Stimulated activated CD4-positive, alpha-beta T cell treated with anti-CD3 and anti-CD28 coated beads, Interleukin-1b, Interleukin-23, amount 100 ng/mL, for 48 hours (primary cell): ENCODE measurements around the gene GABRA4.

Experiments used
- DNase-seq: peaks from one replicate; pipeline ENCODE4 v3.0.0-alpha.2; 2020

GABRA4 gene

DNA sequence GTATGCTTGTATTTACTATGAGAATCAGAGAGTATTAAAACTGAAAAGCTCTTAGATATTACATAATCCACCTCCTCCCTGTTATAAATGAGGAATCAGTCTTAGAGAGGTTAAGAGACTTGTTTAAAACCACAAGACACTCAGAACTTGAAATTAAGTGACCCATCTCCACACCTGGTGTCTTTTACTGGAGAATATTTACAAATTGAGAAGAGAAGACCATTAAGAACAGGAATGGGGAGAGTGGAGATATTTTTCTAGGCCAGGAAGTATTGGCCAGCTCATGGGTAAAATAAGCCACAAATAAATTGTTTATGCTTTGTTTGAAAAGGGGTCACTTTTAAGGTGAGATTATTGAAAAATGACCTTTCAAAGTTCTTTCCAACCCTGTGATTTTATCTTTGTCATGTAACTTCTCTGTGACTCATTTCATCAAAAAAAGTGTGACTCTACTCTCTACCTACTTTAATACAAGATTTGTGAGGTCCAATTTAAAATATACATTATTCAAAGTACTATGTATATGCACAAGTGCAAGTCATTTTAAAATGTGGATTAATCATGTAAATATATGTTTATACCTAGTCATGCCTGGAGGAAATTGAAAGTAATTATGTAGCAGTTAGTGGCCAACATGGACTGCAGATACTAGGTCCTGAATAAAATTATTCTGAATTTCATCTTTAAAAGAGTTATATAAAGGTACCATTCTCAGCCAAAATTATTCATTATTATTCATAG lies 68.4 kb downstream of the GABRA4 start:
- DNase-seq: no peak

DNA sequence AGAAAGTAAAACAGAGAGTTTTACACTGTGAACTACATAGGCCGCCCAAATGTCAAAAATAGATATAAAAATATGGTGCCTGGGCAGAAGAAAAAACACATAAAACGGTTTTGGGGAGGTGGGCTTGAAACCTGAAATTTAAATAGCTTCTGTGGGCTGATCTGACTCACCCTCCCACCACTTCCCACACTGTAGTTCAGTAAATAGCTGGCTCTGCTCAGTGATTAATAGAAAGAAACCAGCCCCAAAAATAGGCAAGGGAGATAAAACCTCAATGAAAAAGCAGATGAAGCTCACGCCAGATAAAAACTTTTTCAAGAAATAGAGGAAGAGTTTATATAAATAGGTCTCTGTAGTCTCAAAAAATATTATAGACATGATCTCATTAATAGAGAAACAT lies 71.2 kb downstream of the GABRA4 start:
- no peak for DNase-seq

DNA sequence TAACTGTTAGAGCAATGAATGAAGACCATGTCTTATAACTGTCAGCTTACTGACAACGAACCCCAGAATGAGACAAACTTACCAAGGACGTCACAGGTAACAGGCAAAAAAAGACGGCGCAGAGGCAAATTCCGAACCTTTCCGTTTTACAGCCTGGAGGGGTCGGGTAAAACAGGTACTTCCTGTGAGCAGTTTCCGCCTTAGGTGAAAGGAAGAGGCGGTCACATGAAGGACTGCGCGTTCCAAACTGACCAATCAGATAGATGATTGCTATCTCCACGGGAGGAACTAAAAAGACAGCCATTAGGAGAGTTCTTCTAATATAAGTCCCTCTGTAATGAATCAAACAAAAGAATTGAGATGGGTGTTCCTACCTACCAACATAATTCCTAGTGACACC lies 84.3 kb downstream of the GABRA4 start, which contains the start of gene COX7B2:
TSS of gene COX7B2 (minus strand) at position 168 of the 400 bp plus-strand sequence. CDS start 174,053 bp downstream, outside the sequence.
- no peak for DNase-seq

DNA sequence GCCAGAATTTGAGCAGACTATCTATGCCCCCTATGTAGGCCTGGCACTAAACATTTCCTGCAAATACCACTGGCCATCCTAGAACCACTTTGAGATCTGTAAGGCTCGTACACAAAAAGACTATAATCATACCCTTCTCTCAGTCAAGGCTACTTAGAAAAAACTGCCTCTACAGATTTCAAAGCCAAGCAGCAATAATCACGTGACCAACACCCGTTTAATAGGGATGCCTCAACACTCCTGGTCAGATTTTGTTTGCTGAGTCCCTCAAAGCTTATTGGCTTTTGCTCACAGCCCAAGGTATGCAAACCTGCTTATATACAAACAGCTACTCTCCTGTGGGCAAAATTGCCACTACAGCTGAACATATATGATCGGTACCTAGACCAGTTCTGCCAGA lies 85.2 kb downstream of the GABRA4 start:
- no peak for DNase-seq

DNA sequence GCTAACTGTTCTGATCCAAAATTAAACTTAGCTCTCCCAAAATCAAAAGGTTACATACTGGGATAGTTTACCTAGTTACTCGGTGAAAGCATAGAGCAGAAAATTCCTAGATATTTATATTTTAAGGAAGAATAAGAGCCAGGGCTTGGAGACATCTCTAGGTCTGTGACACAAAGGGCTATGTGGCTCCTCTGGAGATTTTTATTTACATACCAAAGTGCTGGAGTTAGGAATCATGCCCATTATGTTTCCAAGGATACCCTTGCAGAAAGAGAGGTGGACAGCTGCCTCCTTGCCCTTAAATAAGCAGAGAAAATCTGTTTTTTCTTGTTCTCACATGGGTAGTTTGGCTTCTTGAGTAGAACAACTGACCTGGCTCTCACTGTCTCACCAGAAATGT lies 93.3 kb downstream of the GABRA4 start:
- DNase-seq: no peak

DNA sequence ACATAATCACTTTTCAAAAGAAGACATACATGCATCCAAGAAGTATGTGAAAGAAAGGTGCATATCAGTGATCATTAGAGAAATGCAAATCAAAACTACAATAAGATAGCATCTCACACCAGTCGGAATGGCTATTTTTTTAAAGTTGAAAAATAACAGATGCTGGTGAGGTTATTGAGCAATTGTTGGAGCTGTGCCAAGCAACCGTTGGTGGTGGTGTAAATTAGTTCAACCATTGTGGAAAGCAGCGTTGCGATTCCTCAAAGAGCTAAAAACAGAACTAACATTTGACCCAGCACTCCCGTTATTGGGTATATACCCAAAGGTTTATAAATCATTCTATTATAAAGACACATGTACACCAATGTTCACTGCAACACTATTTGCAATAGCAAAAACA lies 98.6 kb downstream of the GABRA4 start:
- no peak for DNase-seq

DNA sequence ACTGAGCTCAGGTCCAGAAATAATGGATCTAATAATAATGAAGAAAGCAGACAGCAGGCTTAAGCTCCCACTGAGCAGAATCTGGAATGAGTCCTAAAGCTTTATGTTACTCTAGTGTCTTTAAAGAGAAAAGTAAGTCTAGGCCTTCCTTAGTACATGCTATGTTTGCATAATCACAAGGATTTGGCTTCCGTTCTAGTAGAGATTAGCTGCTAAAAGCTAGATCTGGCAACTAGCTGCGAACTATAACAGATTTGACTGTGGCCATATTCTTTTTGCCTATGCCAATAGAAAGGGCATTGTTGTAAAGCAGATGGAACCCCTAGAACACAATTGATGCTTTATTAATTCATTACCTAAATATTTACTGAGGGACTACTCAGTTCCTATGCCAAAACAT lies 103.3 kb downstream of the GABRA4 start:
- no peak for DNase-seq

DNA sequence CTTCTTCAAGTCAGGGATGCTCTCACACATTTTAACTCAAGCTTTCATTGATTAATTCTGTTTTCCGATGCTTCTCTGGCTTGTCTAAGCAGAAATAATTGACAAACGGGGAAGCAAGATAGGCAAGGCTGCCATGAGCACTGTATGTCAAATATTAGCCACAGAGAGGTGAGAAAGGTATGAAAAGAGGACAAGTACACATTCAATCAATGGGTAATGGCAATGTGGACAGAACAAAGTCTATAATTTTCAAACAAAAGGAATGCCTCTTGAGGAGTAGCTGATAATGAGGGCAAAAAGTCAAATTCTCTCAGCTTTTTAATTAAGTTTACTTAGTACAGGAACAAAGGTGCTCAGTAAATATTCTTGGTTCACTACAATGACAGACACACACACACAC lies 104.0 kb downstream of the GABRA4 start:
- DNase-seq: no peak

DNA sequence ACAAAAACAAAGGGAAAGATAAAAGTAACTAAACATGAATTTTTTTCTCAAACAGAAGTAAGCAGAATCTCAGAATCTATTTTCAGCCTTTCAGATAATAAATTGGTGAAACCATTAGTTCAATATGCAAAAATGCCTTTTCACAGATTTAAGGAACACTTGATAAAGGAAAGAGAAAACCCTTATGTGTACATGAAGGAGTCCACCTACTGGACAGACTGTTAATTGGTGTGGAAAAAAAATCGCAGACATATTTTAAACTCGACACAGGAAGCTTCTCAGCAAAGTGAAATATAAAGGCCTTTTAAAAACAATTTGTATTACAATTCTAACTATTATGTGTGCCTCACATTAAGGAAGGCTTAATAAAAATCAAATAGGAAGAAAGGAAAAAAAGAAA lies 106.7 kb downstream of the GABRA4 start:
- DNase-seq: no peak

DNA sequence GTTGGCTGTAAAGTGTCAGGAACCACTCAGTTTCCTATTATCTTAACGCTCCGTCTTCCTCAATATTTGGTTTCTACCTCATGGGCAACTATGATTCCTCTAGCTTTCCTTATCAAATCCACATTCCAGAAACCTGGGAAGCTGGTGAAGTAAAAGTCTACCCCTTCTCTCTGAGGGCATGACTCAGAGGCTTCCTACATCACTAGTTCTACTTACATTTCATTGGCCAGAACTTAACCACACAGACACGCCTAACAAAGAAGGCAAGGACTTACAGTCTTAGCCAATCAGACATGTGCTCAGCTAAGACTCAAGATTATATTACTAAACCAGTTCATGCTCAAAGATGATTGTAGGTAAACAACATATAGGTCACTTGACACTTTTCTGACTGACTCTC lies 114.7 kb downstream of the GABRA4 start:
- DNase-seq: no peak

DNA sequence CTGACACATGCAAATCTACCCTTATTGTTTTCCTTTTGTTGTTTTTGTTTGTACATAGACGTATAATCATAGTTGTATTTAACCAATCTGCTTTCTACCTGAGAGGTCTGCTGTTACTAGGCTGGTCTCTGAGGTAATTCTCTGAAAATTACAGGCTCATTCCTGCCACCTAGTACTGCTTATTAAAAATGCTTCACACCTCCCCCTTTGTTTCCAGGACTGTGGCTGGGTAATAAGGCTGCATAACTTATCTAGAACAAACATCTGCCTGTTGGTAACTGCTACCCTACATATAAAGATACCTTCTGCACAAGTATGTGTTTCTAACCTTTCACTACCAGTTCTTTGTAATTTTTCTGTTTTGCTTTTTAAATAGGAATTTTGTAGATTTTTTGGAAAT lies 118.6 kb downstream of the GABRA4 start:
- no peak for DNase-seq

DNA sequence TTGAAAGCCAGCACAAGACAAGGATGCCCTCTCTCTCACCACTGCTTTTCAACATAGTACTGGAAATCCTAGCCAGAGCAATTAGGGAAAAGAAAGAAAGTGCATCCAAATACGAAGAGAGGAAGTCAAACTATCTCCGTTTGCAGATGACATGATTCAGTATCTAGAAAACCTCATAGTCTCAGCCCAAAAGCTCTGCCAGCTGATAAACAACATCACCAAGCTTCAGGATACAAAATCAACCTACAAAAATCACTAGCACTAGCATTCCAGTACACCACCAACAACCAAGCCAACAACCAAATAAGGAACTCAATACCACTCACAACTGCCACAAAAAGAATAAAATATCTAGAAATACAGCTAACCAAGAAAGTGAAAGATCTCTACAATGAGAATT lies 123.0 kb downstream of the GABRA4 start:
- no peak for DNase-seq
